Measurements from ENCODE around the gene ATP2B3. TPM values are rescaled to one million over a fixed set of nuclear protein-coding genes. Genes with fewer than 3 reads are reported as not detected.

Gene ATP2B3
- total RNA-seq, 2 donors from 2014 or later = not detected

DNA sequence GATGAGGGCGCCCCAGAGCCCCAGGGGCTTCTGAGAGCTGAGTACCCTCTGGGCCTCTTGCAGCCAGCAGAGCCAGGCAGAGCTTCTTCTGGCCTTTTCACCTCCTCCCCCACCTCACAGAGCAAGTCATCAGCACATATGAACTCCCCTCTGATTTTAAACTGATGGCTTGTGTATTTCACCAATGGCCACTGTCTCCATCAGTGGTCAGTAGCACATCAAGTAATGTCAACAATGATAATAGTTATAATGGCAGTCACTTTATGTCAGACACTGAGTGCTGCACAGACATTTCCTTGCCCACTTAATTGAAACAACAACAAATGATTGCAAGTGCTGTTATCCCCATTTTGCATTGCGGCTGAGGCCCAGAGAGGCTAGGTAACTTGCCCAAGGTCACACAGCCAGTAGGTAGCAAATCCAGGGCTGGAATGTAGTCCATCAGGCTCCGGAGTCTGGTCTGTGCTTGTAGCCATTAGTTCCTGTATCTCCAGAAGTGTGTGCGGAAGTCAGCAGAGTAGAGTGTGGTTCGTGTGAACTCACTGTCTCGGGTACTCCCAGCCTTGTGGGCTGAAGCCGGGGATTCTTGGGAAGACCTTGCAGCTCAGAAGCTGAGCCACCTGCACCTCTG, 3.0 kb downstream of the ATP2B3 start:
- no peak for ATAC-seq (replicated peaks in 1 of 2)
- no peak for DNase-seq
- Mint-ChIP-seq H3K27me3 (ENCODE audit: low read depth) (peaks cover 36% of the 10 kb centered on the region), H3K9me3 (no peaks in the 10 kb centered on the region), H3K4me3 (no peak overlapping the region), H3K4me1 (ENCODE audit: low read depth) (no peaks in the 10 kb centered on the region), H3K36me3 (ENCODE audit: insufficient read depth in 2 of 2) (no peaks in the 10 kb centered on the region), H3K27ac (no peak overlapping the region)

GRCh38 chrX:153521034-153521433, 3.6 kb downstream of the ATP2B3 start:
- H3K27me3 Mint-ChIP-seq (ENCODE audit: low read depth) = peaks cover 30% of the 10 kb centered on the region

GRCh38 chrX:153522259-153522658, 4.8 kb downstream of the ATP2B3 start:
- no peaks in the 10 kb centered on the region for H3K9me3 Mint-ChIP-seq
- H3K4me3 Mint-ChIP-seq = no peak overlapping the region
- DNase-seq (no peak), ATAC-seq (replicated peaks in 1 of 2) (no peak)
- H3K27me3 Mint-ChIP-seq (ENCODE audit: low read depth) = peaks cover 22% of the 10 kb centered on the region
- H3K27ac Mint-ChIP-seq = no peak overlapping the region
- H3K36me3 Mint-ChIP-seq (ENCODE audit: insufficient read depth in 2 of 2) = no peaks in the 10 kb centered on the region
- no peaks in the 10 kb centered on the region for H3K4me1 Mint-ChIP-seq (ENCODE audit: low read depth)

More at GRCh38 chrX:153521034-153521433, 3.6 kb downstream of the ATP2B3 start:
- Mint-ChIP-seq H3K9me3 (no peaks in the 10 kb centered on the region), H3K4me1 (ENCODE audit: low read depth) (no peaks in the 10 kb centered on the region), H3K27ac (no peak overlapping the region), H3K4me3 (no peak overlapping the region), H3K36me3 (ENCODE audit: insufficient read depth in 2 of 2) (no peaks in the 10 kb centered on the region)
- DNase-seq = no peak
- ATAC-seq (replicated peaks in 1 of 2) = no peak

DNA sequence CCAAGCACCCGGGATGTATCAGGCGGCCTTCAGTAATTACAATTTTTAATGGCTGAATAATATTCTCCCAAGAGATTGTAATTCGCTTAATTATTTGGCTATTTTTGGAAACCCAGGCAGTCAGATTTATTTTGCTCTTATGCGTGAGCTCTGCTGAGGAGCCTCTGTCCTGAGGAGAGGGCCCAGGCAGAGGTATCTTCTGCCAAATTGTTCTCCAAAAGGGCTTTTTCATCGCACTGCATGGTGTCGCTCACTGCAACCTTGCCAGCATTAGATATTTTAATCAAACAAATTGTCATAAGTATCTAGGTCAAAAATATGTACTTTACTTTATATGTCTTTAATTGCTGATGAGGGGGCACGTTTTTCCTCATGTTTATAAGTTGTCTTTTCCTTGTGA, 5.8 kb downstream of the ATP2B3 start:
- Mint-ChIP-seq H3K27me3 (ENCODE audit: low read depth) (peaks cover 21% of the 10 kb centered on the region), H3K9me3 (no peaks in the 10 kb centered on the region)

GRCh38 chrX:153524234-153524633, 6.8 kb downstream of the ATP2B3 start:
- Mint-ChIP-seq H3K36me3 (ENCODE audit: insufficient read depth in 2 of 2) (no peaks in the 10 kb centered on the region), H3K27ac (no peak overlapping the region), H3K4me3 (no peak overlapping the region), H3K27me3 (ENCODE audit: low read depth) (peaks cover 11% of the 10 kb centered on the region), H3K4me1 (ENCODE audit: low read depth) (no peaks in the 10 kb centered on the region), H3K9me3 (no peaks in the 10 kb centered on the region)
- ATAC-seq (replicated peaks in 1 of 2) (no peak), DNase-seq (no peak)

More for the DNA sequence above, 5.8 kb downstream of the ATP2B3 start:
- H3K4me1 Mint-ChIP-seq (ENCODE audit: low read depth) = no peaks in the 10 kb centered on the region
- ATAC-seq (replicated peaks in 1 of 2) (no peak), DNase-seq (no peak)
- H3K36me3 Mint-ChIP-seq (ENCODE audit: insufficient read depth in 2 of 2) = no peaks in the 10 kb centered on the region
- H3K27ac Mint-ChIP-seq = no peak overlapping the region
- no peak overlapping the region for H3K4me3 Mint-ChIP-seq

DNA sequence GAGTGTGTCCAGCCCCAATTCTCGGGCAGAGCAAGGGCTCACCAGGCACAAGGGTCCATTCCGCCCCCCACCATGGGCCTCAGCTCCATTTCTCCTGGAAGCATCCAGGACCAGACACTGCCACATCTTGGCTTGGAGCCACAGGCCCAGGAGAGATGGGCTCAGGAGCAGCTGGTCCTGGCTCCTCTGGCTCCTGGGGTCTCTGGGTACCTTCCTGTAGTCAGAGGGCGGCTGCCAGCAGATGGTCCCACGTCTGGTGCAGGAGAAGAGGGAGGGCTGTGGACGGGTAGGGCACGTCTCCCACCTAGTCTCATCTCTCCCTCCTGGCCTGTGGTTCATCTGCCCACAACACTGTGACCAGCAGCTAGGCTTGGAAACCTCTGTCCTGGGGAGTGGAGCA, 8.0 kb downstream of the ATP2B3 start:
- Mint-ChIP-seq H3K9me3 (no peaks in the 10 kb centered on the region), H3K27ac (no peak overlapping the region), H3K4me1 (ENCODE audit: low read depth) (no peaks in the 10 kb centered on the region), H3K4me3 (no peak overlapping the region), H3K36me3 (ENCODE audit: insufficient read depth in 2 of 2) (no peaks in the 10 kb centered on the region), H3K27me3 (ENCODE audit: low read depth) (peaks cover 1% of the 10 kb centered on the region)
- no peak for ATAC-seq (replicated peaks in 1 of 2)
- DNase-seq = no peak

DNA sequence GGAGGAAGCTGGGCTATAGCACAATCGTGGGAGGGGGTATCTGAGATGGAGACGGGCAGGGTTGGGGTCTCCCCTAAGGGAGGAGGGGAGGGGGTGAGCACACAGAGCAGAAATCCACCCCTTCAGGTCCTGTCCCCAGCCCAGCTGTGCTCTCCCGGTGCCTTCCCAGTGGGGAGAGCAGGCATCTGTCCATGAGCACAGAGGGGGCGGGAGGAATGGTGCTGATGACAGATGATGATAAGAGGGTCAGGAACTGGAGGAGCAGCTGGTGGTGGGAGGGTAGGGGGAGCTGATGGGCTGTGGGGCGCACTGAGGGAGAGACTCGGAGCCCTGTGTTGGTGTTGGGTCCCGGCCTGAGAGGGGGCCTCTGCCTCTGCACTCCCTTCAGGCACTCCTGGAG, 8.6 kb downstream of the ATP2B3 start:
- Mint-ChIP-seq H3K27me3 (ENCODE audit: low read depth) (no peaks in the 10 kb centered on the region), H3K36me3 (ENCODE audit: insufficient read depth in 2 of 2) (no peaks in the 10 kb centered on the region), H3K27ac (no peak overlapping the region), H3K4me1 (ENCODE audit: low read depth) (no peaks in the 10 kb centered on the region), H3K9me3 (no peaks in the 10 kb centered on the region), H3K4me3 (no peak overlapping the region)
- DNase-seq = no peak
- ATAC-seq (replicated peaks in 1 of 2) = no peak

DNA sequence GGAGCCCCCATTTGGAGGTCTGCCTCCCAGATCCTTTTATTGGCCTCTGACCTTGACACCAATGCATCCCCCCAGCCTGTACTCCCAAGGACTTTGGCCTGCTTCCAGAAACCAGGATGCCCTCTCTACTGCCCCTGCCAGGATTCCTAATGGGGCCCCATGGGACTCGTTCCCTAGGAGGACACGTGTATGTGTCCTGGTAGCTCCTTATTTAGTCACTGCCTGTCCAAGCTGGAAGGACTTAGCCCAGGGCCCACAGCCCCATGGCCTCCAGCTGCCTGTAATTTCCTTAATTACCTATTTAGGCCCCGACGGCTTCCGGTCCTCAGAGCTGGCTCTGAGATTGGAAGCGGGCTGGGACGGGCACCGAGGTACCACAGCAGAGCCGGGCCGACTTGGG, 9.4 kb downstream of the ATP2B3 start:
- Mint-ChIP-seq H3K4me3 (no peak overlapping the region), H3K36me3 (ENCODE audit: insufficient read depth in 2 of 2) (no peaks in the 10 kb centered on the region), H3K27me3 (ENCODE audit: low read depth) (no peaks in the 10 kb centered on the region), H3K9me3 (no peaks in the 10 kb centered on the region), H3K27ac (no peak overlapping the region), H3K4me1 (ENCODE audit: low read depth) (no peaks in the 10 kb centered on the region)
- DNase-seq (no peak), ATAC-seq (replicated peaks in 1 of 2) (no peak)

DNA sequence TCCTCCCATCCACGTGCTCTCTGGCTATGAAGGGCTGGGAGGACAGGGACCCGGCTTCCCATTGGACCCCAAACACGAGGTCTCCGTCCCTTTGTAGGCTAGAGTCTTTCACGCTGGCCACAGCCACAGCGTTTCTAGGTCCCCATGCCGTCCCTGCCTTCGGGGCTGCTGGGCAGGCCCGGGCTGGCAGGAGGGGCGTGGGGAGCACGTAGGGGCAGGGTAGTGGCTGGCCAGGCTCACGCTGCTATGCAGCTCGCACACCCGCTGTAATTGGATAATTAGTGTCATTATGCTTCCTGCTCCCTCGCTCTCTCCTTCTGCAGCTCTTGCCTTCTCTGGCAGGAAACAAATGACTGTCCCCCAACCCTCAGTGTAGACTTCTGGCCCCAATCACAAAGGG, 9.8 kb downstream of the ATP2B3 start:
- ATAC-seq (replicated peaks in 1 of 2) = no peak
- Mint-ChIP-seq H3K4me1 (ENCODE audit: low read depth) (no peaks in the 10 kb centered on the region), H3K27ac (no peak overlapping the region), H3K9me3 (no peaks in the 10 kb centered on the region), H3K36me3 (ENCODE audit: insufficient read depth in 2 of 2) (no peaks in the 10 kb centered on the region), H3K4me3 (no peak overlapping the region), H3K27me3 (ENCODE audit: low read depth) (no peaks in the 10 kb centered on the region)
- no peak for DNase-seq

GRCh38 chrX:153530411-153531129, 13.1 kb downstream of the ATP2B3 start:
- Mint-ChIP-seq H3K9me3 (no peaks in the 10 kb centered on the region), H3K4me1 (ENCODE audit: low read depth) (no peaks in the 10 kb centered on the region), H3K27me3 (ENCODE audit: low read depth) (no peaks in the 10 kb centered on the region), H3K27ac (no peak overlapping the region), H3K4me3 (no peak overlapping the region), H3K36me3 (ENCODE audit: insufficient read depth in 2 of 2) (no peaks in the 10 kb centered on the region)
- ATAC-seq (replicated peaks in 1 of 2) = no peak
- no peak for DNase-seq

DNA sequence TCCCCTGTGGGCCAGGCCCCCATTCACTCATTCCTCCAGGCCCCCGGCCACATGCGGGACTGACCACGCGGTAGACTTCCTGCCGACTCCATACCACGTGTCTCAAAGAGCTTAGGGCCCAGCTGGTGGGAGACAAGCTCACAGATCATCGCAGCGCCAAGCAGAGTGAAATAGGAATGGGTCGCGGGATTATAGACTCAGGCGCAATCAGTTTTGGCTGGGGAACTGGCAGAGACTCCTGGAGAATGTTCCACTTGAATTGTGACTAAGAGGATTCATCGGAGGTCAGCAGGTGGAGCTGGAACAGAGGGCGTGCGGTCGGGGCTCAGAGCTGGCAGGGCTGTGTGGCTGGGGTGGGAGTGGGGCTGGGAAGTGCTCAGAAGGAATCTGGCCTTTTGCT, 15.6 kb downstream of the ATP2B3 start:
- H3K4me3 Mint-ChIP-seq = no peak overlapping the region
- H3K36me3 Mint-ChIP-seq (ENCODE audit: insufficient read depth in 2 of 2) = no peaks in the 10 kb centered on the region
- no peak overlapping the region for H3K27ac Mint-ChIP-seq
- no peaks in the 10 kb centered on the region for H3K27me3 Mint-ChIP-seq (ENCODE audit: low read depth)
- H3K4me1 Mint-ChIP-seq (ENCODE audit: low read depth) = no peaks in the 10 kb centered on the region
- H3K9me3 Mint-ChIP-seq = no peaks in the 10 kb centered on the region
- ATAC-seq (replicated peaks in 1 of 2) (no peak), DNase-seq (no peak)

GRCh38 chrX:153537080-153537479, 19.6 kb downstream of the ATP2B3 start:
- no peaks in the 10 kb centered on the region for H3K4me1 Mint-ChIP-seq (ENCODE audit: low read depth)
- H3K4me3 Mint-ChIP-seq = no peak overlapping the region
- H3K9me3 Mint-ChIP-seq = no peaks in the 10 kb centered on the region
- no peaks in the 10 kb centered on the region for H3K36me3 Mint-ChIP-seq (ENCODE audit: insufficient read depth in 2 of 2)
- ATAC-seq (replicated peaks in 1 of 2) = no peak
- no peak overlapping the region for H3K27ac Mint-ChIP-seq
- DNase-seq = no peak
- H3K27me3 Mint-ChIP-seq (ENCODE audit: low read depth) = no peaks in the 10 kb centered on the region

DNA sequence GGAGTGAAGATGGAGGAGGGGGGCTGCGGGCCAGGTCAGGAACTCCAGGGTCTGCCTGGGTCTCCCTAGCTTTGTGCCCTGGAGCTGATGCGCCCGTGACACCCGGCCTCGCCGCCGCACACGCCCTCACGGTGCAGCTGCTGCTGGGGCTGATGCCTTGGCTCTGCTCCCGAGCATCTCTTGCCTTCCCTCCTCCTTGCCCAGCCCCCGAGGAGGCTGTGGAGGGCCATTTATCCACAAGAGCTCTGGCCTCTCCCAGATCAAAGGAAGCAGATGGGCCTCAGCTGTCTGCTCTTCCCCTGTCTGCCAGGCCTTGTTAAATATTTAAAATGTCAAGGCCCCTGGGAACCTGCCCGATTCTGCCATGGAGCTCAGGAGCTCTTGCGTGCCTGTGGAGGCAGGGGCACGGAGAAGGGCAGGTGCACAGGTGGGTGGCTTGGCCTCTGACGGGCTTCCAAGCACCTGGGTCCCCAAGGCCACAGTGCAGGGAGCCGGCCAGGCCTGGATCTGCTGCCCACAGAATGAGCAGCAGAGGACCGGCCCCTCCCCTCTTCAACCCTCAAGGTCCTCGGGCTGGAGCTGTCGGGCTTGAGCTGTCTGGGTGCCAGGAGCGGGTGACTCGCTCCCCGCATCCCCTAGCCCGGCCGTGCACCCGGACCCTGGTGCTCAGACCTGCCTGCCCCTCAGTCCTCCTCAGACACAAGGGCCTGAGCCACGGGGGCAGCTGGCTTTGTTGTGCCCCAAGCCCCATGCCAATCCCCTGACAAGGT, 20.3 kb downstream of the ATP2B3 start:
- ATAC-seq (replicated peaks in 1 of 2) (no peak), DNase-seq (no peak)
- Mint-ChIP-seq H3K4me3 (no peak overlapping the region), H3K27me3 (ENCODE audit: low read depth) (no peaks in the 10 kb centered on the region), H3K4me1 (ENCODE audit: low read depth) (no peaks in the 10 kb centered on the region), H3K36me3 (ENCODE audit: insufficient read depth in 2 of 2) (no peaks in the 10 kb centered on the region), H3K27ac (no peak overlapping the region), H3K9me3 (no peaks in the 10 kb centered on the region)

All from activated T-cell treated with anti-CD3 and anti-CD28 coated beads, Interleukin-2, amount 50 U/mL, for 72 hours (primary cell).